ENCODE data around the gene INA.

GRCh38 chr10:103241262-103242011 lies 35.5 kb upstream of the INA start:
- TF ChIP-seq CTCF (conservative IDR thresholded peaks at IDR 0.05; ENCODE audit: low read depth in 2 of 2) (no peak), EZH2 (IDR thresholded peaks at IDR 0.05; ENCODE audit: low read depth, unreplicated experiment) (no peak), EZH2phosphoT487 (IDR thresholded peaks at IDR 0.05; ENCODE audit: unreplicated experiment) (no peak), REST (IDR thresholded peaks at IDR 0.05; ENCODE audit: unreplicated experiment) (no peak), POLR2AphosphoS5 (IDR thresholded peaks at IDR 0.05; ENCODE audit: low read depth) (no peak), ZNF331 (CRISPR knock-in tag; IDR thresholded peaks at IDR 0.05; ENCODE audit: low read depth) (no peak), ETS1 (IDR thresholded peaks at IDR 0.05) (no peak), NANOG (IDR thresholded peaks at IDR 0.05; ENCODE audit: borderline replicate concordance) (no peak), ZNF114 (CRISPR knock-in tag; IDR thresholded peaks at IDR 0.05) (no peak), ZNF462 (CRISPR knock-in tag; IDR thresholded peaks at IDR 0.05) (no peak), JUNB (IDR thresholded peaks at IDR 0.05; ENCODE audit: unreplicated experiment) (no peak), CREB1 (CRISPR knock-in tag; IDR thresholded peaks at IDR 0.05; ENCODE audit: low read depth) (no peak), STAT1 (IDR thresholded peaks at IDR 0.05; ENCODE audit: unreplicated experiment) (no peak)
